DMS79 (cell line): ENCODE data around the gene SORBS2.
"Not testable (repeated sequence)": the region's sequence is repeated elsewhere in the genome, so short reads cannot be mapped to it uniquely, and the experiment has no call there.

Experiments used
- DNase-seq: peaks from one replicate; lab custom pipeline; 2025; lab: John Stamatoyannopoulos, UW

SORBS2 gene

DNA sequence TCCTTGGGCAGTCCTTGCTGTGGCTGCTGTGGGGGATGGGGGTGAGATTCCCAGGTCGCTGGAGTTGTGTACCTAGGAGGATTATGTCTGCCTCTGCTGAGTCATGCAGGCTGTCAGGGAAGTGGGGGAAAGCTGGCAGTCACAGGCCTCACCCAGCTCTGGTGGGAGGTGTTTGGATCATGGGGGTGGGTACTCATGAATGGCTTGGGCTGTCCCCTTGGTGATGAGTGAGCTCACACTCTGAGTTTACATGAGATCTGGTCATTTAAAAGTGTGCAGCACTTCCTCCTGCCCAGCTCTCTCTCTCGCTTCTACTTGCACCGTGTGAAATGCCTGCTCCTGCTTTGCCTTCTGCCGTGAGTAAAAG, 252.1 kb downstream of the SORBS2 start:
- no peak for DNase-seq

- not testable (repeated sequence) for DNase-seq
Measured at GRCh38 chr4:185559251-185559914, 252.6 kb downstream of the SORBS2 start.

GRCh38 chr4:185554365-185555126, 257.4 kb downstream of the SORBS2 start:
- no peak for DNase-seq

DNA sequence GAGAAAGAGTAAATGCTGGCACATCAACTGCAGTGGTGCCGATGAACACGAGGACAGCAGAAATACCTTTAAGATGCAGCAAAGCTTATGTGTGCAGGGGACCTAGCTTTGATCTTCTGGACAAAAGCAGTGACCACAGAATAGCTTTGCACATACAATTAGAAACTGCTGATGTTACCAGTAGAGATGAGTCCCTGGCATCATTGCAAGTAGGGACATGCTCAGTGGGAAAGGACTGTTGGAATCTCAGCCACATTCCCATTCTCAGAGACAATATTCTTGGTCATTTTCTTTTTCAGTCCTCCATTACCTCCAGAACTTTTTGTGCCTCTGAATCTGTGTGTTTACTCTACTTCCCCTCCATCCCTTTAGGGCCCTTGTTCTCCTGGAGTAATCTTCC, 259.7 kb downstream of the SORBS2 start:
- DNase-seq = no peak

GRCh38 chr4:185550933-185551332, 261.1 kb downstream of the SORBS2 start:
- DNase-seq = no peak

GRCh38 chr4:185549095-185549639, 262.8 kb downstream of the SORBS2 start:
- DNase-seq = no peak

GRCh38 chr4:185548587-185548986, 263.4 kb downstream of the SORBS2 start:
- no peak for DNase-seq

DNA sequence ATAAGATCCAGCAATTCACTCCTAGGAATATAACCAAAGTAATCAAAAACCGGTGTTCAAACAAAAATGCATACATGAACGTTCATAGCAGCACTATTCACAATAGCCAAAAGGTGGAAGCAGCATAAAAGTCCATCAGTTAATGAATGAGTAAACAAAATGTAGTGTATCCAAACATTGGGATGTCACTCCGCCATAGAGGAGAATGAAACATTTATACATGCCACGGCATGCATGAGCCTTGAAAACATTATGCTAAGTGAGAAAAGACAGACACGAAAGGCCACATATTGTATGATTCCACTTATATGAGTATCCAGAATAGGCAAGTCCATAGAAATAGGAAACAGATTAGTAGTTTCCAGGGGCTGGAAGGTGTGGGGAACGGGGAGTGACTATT, 265.7 kb downstream of the SORBS2 start:
- no peak for DNase-seq

- DNase-seq = no peak
Measured at GRCh38 chr4:185542626-185543315, 269.2 kb downstream of the SORBS2 start.

- no peak for DNase-seq
Measured at GRCh38 chr4:185541251-185541727, 270.7 kb downstream of the SORBS2 start.

- no peak for DNase-seq
Measured at GRCh38 chr4:185540487-185541120, 271.4 kb downstream of the SORBS2 start.

- no peak for DNase-seq
Measured at GRCh38 chr4:185540040-185540439, 272.0 kb downstream of the SORBS2 start.

- no peak for DNase-seq
Measured at GRCh38 chr4:185538806-185539205, 273.2 kb downstream of the SORBS2 start.

GRCh38 chr4:185536411-185536709, 275.6 kb downstream of the SORBS2 start:
- DNase-seq = no peak

- DNase-seq = peak; percentile 30
Measured at GRCh38 chr4:185535612-185536410, 276.2 kb downstream of the SORBS2 start.
